DMS153 (cell line): Measurements from ENCODE around the gene ITIH6.
"Not testable (repeated sequence)": the region's sequence is repeated elsewhere in the genome, so short reads cannot be mapped to it uniquely, and the experiment has no call there.

Source experiments
- DNase-seq: peaks from one replicate; lab custom pipeline; 2025; lab: John Stamatoyannopoulos, UW

The ITIH6 gene

DNA sequence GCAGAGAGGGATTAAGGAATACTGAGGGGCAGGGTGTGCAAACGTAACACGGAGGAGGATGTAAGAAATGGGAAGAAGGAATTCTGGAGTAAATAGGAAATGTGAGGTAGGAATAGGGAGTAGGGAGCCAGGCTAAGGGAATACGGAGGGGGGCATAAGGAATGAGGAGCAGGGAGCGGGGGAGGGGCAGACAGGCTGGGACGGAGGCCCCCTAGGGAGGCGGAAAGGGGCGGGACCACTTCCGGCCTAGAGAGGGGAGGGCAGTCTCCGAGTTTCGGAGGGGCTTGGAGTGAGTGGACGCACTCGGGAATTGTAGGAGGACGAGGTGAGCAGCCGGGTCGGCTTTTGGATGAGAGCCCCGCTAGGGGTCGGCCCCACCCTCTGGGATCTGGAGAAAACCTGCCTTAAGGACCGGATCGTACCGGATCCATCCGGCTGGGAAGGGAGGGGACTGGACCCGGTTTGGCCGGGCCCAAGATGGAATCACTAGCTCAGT, 10.1 kb upstream of the ITIH6 start:
- peak; percentile 35 for DNase-seq

DNA sequence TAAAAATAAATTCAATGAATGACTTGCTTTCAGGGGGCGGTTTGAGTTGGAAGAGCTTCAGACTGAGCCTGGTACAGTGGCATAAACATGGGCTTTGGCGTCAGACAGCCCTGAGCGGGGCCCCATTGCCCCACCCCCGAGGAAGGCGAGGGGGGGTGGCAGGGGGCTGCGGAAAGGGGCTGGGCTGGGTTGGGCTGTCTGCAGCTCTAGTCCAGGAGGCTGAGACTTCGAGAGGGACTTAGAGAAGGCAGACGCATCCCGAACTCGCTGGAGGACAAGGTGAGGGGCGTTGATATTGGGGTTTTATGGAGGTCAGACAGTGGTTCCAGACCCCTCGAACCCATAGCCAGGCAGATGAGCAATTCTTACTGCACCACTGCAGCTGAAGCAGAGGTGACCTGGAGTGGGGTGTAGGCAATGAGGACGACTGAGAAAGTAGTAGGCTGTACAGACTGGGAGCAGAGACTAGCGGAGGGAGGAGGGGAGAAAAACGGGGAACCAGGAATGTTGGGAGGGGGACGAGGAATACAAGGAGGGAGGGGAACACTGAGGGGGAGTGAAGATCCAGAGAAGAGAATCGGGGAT, 9.6 kb upstream of the ITIH6 start, which contains the start of gene MAGED2:
MAGED2 (plus strand) TSS at position 222 of the 585 bp plus-strand sequence. CDS start 1,587 bp downstream, outside the sequence.
- DNase-seq: no peak

DNA sequence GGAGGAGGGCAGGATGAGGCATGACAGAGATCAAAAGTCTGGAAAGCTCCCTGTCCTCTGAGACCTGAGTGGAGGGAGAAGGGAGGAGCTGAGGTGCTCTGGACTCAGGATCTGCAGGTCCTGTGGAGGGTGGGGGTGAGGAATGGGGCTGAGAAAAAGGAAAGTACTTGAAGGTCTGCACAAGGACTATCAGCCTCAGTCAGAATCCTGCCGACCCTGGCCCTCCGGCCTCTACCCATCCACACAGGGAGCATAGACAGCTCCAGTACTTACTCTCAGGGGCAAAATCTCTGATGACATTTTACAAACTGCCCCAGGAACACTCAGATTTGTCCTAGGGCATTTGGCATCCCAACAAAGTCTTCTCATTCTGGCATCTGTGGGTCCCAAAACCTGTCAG, 991 bp upstream of the ITIH6 start:
- no peak for DNase-seq

DNA sequence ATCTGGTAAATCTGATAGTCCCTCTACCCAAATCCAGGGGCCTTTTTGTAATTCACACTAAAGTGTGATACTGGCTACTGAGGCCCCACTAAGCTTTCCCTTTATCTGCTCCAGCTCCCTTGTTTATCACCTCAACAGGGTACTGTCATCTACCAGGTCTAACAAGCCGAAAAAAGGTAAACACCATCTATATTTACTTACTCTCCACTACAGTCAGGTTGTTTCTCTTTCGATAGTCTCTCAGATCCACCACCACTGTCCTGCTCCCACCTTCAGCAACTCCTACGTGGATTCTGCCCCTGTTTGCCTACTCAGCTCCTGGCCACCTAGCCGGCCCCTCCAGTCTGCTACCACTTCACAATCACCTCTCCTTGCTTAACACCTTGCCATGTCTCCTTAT, 3.3 kb downstream of the ITIH6 start:
- no peak for DNase-seq

DNA sequence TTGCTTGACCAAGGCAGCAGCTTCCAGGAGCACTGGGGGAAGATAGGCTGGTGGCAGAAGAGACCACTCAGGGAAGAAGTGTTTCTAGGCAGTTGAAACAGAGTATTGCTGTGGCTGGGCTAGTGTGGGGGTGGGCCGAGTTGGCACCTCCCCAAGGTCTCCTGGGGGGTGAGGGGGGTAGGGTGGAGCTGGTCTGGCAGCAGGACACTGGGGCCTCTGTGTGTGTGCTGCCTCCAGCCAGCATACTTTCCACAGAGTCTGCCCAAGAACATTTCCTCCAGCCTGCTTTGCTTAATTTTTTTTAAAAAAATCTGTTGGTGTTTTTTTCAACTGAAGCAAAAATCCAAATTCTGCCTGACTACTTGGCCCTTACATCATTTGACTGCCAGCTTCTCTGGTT, 4.0 kb downstream of the ITIH6 start:
- no peak for DNase-seq

DNA sequence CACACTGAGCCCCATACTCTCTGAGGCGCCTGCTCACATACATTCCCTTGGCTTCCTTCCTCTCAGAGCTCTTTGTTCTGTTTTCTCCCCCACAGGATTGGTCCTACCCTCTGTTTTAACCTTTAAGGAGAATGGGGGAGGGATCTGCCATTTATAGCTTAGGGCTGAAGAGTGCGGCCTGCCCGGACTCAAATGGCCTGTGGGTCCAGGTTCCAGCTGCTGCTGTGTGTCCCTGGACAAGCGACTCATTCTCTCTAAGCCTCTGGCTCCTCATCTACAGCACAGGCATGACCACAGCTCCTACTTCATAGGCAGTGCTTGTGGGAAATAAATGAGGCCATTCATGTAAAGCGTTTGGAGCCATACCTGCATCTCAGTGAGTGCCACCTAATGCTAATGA, 8.7 kb downstream of the ITIH6 start:
- not testable (repeated sequence) for DNase-seq

DNA sequence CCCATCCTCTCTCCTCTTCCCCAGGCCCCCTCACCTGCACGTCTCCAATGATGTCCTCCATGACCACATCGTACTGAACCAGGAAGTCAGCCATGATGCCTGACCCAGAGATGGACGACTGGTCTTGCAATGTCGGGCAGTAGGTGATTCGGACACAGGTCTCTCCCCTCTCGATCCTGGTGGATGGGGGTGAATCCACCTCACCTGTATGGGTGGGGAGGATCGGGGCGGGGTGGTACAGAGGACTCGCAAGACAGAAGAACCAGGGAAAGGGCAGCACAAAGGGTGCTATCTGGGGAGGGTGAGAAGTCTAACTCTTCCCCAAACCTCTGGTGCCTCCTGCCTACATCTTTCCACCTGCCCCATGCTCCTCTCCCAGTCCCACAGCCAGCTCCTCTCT, 9.6 kb downstream of the ITIH6 start:
- DNase-seq: no peak

DNA sequence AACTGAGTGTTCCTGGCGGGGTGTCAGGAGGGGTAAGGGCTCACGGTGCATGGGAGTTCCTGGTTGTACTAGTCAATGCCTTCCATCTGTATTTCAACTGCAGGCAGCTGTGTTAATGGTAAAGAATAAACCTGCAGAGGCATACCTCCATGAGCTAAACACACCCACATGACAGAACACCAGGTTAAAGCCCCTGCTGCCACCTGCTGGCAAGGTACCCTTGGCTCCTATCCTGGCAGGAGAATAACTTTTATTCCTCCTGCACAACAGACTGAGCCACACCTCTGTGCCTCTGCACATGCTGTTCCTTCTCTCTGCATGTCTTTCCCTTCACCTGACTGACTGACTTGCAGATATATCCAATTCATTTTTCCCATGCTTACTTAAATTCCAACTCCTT, 11.1 kb downstream of the ITIH6 start:
- DNase-seq: no peak

DNA sequence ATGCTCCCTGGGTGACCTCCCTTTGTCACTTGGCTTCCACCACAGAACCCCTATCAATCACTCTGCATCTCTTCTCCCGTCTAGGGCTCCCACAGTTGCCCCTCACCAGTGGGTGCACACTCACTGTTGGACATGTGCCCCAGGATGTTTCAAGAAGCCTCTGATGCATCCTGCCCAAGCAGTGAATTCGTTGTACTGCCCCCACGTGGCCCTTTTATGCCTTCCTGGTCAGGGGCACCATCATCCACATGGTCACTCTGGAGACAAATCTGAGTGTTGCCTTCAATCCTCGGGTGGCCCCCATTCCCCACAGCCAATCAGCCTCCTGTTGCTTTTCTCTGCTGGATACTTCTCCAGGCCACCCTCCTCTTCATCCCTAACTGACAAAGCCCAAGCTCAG, 12.2 kb downstream of the ITIH6 start:
- DNase-seq: no peak

DNA sequence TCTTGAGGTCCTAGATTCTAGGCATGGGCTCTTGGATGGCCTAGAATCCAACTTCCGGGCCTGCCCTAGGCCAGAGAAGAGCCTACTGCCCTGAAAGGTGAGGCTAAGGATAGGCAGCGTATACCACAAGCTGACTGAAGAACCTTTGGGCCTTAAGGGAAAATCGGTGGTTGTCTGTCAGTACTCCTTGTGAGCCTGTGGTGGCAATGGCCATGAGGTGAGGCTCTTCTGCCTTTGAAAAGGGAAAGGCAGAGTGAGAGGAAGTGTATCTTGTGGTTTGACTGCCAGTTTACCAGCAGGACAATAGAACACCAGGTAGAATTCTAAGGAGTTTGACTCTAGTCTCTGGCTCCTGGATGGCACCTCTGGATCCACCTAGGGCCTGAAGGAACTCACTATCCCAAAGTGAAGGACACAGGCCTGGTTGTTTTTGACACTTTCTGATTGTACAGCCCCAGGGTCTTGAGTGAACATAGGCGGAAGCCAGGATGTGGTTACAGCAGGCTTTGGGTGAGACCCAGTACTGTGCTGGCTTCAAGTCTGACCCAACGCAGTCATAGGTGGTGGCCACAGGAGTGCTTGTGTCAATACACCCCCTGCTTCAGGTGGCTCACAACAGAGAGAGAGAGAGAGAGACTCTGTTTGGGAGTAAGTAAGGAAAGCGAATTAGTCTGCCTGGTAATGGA, 20.9 kb downstream of the ITIH6 start:
- DNase-seq: no peak

DNA sequence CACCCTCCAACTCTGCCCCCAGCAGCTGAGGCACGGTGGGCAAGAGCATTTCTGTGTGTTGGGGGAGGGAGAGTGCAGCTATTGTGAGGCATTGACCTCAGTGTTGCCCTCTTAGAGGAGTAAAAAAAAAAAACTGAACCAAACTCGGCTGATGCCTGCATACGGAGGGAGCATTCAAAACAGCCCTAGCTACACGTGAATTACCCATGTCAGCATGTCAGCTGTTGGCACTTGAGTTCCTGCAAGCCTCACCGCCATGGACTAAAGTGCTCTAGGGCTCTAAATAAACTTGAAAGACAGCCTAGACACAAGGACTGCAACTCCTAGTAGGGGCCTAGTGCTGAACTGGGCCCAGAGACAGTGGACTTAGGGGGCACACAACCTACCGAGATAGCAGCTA, 22.0 kb downstream of the ITIH6 start:
- no peak for DNase-seq

DNA sequence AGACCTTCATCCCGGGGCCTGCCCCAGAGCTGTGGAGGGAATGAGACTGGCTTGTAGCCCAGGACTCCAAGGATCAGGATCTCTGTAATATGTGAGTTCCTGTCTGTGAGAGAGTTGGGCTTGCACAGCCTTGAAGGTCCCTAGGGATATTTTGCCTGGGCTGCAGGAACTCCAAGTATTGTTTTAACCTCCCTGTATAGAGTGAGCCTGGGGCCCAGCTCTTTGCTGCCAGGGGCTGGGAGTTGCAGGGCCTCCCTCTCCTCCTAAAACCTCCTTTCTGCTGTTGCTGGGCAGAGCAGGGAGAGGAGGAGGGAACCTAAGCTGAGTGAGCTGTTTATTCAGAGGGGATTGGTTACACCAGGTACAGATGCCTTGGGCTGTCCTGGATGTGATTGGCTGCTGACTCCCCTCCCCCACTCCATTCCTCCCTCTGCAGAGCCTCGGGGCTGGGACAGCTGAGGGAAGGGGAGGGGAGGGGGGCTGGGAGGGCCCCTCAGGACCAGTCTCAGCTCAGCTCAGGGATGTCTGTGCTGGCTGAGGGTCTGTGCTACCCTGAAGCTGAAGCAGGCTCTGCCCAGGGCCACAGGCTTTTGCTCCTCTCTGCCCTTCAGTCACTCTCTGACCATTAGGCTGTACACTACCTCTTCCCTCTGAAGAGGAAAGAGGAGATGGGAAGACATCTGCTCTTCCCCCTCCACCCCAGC, 23.5 kb downstream of the ITIH6 start:
- peak; percentile 18 for DNase-seq

DNA sequence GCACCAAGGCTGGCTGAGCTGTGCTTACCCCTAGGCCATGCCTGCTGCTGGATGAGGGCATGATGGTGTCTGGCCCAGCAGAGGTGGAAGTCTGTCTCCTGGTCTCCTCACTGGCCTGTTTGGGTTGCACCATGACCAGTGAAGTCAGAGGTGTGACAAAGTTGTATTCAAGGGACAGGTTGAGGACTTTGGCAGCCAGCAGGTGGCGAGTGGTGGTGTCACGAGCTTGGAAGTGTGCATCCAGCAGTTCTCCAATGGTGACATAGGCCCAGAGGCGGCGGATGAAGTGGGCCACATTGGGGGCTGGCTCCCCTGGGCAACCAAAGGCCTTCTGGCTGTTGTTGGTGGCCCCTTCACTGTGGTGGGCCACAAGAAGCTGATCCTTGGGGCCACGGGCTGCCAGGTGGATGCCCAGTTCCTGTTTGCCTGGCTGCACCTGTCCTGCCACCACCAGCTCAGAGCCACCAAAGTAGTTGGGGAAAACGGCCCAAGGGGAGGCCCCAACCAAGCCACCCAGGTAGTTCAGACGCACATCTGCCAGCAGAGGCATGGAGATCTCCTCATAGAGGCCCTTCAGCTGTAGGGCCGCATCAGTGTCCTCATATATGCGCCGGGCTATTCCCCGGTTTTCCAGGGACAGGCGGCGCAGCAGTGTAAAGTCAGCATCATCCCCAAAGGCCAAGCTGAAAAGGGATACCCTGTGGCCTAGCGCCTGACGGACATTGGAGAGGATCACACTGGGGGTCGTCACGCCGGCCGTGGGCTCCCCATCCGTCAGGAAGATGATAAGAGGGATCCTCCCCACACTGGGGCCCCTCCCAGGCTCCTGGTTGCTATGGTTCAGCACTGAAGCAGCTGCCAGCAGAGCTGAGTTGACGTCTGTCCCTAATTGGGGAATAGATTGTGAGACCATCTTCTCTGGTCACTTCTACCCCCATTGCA, 39.7 kb downstream of the ITIH6 start:
- DNase-seq: no peak

DNA sequence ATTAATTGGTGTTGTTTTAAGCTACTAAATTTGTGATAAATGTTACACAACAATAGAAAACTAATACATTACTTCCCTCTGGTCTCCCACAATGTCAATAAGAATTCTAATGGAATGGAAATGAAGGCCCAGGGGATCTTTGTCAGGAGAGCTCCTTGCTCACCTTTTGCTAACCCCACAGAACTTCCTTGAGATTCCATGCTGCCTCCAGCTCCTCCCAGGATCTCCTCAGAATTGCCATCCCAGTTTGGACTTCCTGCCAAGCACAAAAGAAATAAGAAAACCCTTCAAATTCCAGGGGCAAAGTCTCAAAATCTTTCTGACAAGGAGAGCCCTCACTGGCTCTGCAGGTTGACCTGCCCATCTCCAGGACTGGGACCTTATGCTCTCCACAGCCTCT, 43.2 kb downstream of the ITIH6 start:
- DNase-seq: no peak

DNA sequence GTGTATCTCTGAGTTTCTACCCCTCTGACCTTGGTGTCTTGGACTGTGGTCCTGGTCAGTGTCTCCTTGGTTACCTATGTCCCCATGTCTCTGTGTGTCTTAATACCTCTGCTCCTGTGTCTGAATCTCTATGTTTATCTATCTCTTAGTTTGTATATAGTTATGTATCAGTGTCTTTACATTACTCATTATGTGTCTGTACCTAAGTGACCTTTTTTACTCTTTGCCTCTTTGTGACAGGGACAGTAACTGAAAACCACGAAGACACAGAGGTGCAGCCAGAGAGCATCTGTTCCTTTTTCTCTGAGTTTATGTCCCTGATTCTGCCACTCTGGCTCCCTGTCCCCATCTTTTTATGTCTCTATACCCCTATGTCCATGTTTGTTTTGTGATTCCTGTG, 49.4 kb downstream of the ITIH6 start:
- no peak for DNase-seq

DNA sequence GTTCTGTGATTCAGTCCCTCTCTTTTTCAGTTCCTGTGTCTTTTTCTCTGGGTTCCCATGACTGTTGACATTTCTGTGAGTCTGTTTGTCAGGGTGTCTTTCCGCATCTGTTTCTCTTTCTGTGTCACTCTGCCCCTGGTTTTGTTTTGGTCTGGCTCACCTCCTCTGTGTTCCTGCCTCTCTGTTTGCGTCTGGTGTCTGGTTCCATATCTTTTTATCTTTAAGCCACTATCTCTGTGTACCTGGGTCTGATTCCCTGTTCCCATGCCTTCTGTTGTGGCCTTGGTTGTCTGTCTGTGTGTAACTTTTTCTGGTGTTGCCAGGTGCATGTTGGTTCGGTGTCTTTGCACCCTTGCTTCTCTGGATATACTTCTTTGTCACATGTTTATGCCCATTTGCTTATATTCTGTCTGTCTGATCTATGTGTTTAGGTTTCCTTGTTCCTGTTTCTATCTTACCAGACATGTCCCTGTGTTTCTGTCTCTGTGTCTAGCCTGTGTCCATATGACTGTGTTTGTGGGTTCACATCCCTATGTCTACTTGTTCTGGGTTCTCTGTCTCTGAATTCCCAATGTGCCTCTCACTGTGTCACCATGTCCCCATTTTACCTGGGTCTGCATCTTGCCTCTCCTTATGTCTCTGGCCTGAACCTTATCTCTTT, 50.2 kb downstream of the ITIH6 start:
- no peak for DNase-seq

DNA sequence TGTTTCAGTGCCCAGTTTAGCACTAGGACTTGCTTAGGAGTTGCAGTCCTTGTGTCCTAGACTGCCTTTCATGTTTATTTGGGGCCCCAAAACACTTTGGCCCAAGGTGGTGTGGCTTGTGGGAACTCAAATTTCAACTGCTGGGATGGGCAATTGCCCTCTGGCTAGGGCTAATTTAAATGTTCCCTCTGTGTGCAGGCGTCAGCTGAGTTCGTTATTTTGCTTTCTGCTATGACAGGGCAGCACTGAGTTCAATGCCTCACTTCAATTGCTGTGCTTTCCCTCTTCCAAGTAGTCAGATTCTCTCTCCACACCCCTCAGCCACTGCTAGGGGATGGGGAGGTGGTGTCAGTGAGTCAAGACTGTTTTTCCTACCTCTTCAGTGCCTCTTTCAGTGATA, 51.1 kb downstream of the ITIH6 start:
- no peak for DNase-seq

DNA sequence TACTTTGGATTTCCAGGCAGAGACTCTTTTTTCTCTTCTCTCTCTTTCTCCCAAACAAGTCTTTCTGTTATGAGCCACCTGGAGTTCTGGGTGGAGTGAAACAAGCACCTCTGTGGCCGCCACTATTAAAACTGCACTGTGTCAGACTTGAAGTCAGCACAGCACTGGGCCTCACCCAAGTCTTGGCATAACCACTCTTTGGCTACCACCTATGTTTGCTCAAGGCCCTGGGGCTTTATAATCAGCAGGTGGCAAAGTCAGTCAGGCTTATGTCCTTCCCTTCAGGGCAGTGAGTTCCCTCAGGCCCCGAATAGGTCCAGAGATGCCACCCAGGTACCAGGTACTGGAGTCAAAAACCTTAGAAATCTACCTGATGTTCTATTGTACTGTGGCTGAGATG, 52.4 kb downstream of the ITIH6 start:
- no peak for DNase-seq

DNA sequence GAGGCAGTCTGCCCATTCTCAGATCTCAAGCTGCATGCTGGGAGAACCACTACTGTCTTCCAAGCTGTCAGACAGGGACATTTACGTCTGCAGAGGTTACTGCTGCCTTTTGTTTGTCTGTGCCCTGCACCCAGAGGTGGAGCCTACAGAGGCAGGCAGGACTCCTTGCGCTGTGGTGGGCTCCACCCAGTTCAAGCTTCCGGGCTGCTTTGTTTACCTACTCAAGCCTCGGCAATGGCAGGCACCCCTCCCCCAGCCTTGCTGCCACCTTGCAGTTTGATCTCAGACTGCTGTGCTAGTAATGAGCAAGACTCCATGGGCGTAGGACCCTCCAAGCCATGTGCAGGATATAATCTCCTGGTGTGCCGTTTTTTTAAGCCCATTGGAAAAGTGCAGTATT, 59.5 kb downstream of the ITIH6 start:
- DNase-seq: not testable (repeated sequence)

DNA sequence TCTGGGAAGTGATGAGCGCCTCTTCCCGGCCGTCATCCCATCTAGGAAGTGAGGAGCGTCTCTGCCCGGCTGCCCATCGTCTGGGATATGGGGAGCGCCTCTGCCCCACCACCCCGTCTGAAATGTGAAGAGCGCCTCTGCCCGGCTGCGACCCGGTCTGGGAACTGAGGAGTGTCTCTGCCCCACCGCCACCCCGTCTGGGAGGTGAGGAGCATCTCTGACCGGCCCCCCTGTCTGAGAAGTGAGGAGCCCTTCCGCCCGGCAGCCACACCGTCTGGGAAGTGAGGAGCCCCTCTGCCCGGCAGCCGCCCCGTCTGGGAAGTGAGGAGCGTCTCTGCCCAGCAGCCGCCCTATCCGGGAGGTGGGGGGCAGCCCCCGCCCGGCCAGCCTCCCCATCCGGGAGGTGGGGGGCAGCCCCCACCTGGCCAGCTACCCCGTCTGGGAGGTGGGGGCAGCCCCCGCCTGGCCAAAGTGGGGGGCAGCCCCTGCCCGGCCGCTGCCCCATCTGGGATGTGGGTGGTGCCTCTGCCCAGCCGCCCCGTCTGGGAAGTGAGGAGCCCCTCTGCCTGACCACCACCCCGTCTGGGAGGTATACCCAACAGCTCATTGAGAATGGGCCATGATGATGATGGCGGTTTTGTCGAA, 61.6 kb downstream of the ITIH6 start:
- not testable (repeated sequence) for DNase-seq

DNA sequence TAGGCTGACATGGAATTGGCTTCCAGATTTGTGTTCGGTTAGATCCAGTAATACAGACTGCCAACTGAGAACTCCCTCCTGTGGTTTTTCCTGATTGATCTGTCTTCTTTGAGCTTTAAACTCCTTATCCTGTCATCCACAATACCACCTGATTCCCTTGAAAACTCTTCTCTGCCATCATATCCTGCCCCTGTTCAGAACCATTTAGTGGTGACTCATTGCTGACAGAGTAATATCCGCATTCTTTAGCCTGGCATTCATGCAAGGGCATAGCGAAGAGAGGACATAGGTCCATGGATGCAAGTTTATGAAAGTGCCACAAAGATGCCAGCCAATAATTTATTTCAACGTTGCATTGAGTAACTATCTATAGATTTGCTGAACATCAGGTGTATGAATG, 76.6 kb downstream of the ITIH6 start:
- no peak for DNase-seq
